ENCODE data around the gene CUX1. TPM values are rescaled to one million over a fixed set of nuclear protein-coding genes. Genes with fewer than 3 reads are reported as not detected.
A peak's percentile ranks its signal among the peaks of the same experiment; 100 is the strongest.
"Not testable (repeated sequence)": the region's sequence is repeated elsewhere in the genome, so short reads cannot be mapped to it uniquely, and the experiment has no call there.

The CUX1 gene
- total RNA-seq, 2 donors from 2014 or later: 87.6 to 120 TPM

- peak; percentile 43 for DNase-seq (ENCODE audit: low spot score)
- intact Hi-C loops (cut with DNase I): no loop called here
Measured at GRCh38 chr7:102039706-102040105, 222.3 kb downstream of the CUX1 start.

- DNase-seq (ENCODE audit: low spot score): peak; percentile 64
- intact Hi-C loops (cut with DNase I): no loop called here
Measured at GRCh38 chr7:102040569-102040968, 223.1 kb downstream of the CUX1 start.

GRCh38 chr7:102042016-102042656, 224.7 kb downstream of the CUX1 start:
- intact Hi-C loops (cut with DNase I): no loop called here
- DNase-seq (ENCODE audit: low spot score): peak; percentile 8

- intact Hi-C loops (cut with DNase I): not testable (repeated sequence)
- DNase-seq (ENCODE audit: low spot score): peak; percentile 49
Measured at GRCh38 chr7:102042796-102043195, 225.4 kb downstream of the CUX1 start.

- DNase-seq (ENCODE audit: low spot score): no peak
- intact Hi-C loops (cut with DNase I): no loop called here
Measured at GRCh38 chr7:102044641-102044983, 227.2 kb downstream of the CUX1 start.

- DNase-seq (ENCODE audit: low spot score): peak; percentile 86
- intact Hi-C loops (cut with DNase I): no loop called here
Measured at GRCh38 chr7:102044984-102045673, 227.7 kb downstream of the CUX1 start.

- intact Hi-C loops (cut with DNase I): no loop called here
- peak; percentile 68 for DNase-seq (ENCODE audit: low spot score)
Measured at GRCh38 chr7:102045681-102046372, 228.4 kb downstream of the CUX1 start.

- peak; percentile 67 for DNase-seq (ENCODE audit: low spot score)
- intact Hi-C loops (cut with DNase I): no loop called here
Measured at GRCh38 chr7:102046373-102047117, 229.1 kb downstream of the CUX1 start.

GRCh38 chr7:102047167-102047566, 229.7 kb downstream of the CUX1 start:
- intact Hi-C loops (cut with DNase I): no loop called here

GRCh38 chr7:102049765-102050164, 232.3 kb downstream of the CUX1 start:
- intact Hi-C loops (cut with DNase I): no loop called here
- DNase-seq (ENCODE audit: low spot score): peak; percentile 22

More at GRCh38 chr7:102047167-102047566, 229.7 kb downstream of the CUX1 start:
- DNase-seq (ENCODE audit: low spot score): no peak

- DNase-seq (ENCODE audit: low spot score): peak; percentile 79
- intact Hi-C loops (cut with DNase I): no loop called here
Measured at GRCh38 chr7:102050864-102051460, 233.5 kb downstream of the CUX1 start.

GRCh38 chr7:102051736-102052135, 234.3 kb downstream of the CUX1 start:
- peak; percentile 14 for DNase-seq (ENCODE audit: low spot score)
- intact Hi-C loops (cut with DNase I): not testable (repeated sequence)

GRCh38 chr7:102054158-102054557, 236.7 kb downstream of the CUX1 start:
- intact Hi-C loops (cut with DNase I): no loop called here

GRCh38 chr7:102055181-102055976, 238.0 kb downstream of the CUX1 start:
- DNase-seq (ENCODE audit: low spot score): no peak
- intact Hi-C loops (cut with DNase I): no loop called here

More at GRCh38 chr7:102054158-102054557, 236.7 kb downstream of the CUX1 start:
- DNase-seq (ENCODE audit: low spot score): no peak

GRCh38 chr7:102059524-102059923, 242.1 kb downstream of the CUX1 start:
- no peak for DNase-seq (ENCODE audit: low spot score)
- intact Hi-C loops (cut with DNase I): no loop called here

- DNase-seq (ENCODE audit: low spot score): peak; percentile 44
- intact Hi-C loops (cut with DNase I): no loop called here
Measured at GRCh38 chr7:102061354-102061945, 244.0 kb downstream of the CUX1 start.

GRCh38 chr7:102061981-102062390, 244.6 kb downstream of the CUX1 start:
- peak; percentile 85 for DNase-seq (ENCODE audit: low spot score)
- intact Hi-C loops (cut with DNase I): no loop called here

- peak; percentile 79 for DNase-seq (ENCODE audit: low spot score)
- intact Hi-C loops (cut with DNase I): no loop called here
Measured at GRCh38 chr7:102063690-102064180, 246.3 kb downstream of the CUX1 start.
